GM21390 (cell line): ENCODE data around the gene KLRC4.
"Not testable (repeated sequence)": the region's sequence is repeated elsewhere in the genome, so short reads cannot be mapped to it uniquely, and the experiment has no call there.

ENCODE experiments used
- ATAC-seq: cut with Tn5 transposase; IDR thresholded peaks from one replicate; pipeline ENCODE4 v1.9.1; 2021; ENCODE audit not compliant: unreplicated experiment

KLRC4 gene

GRCh38 chr12:10409392-10409791, at the start of gene KLRC4:
Gene KLRC4, minus strand, starts transcription at chr12:10409757. Its CDS starts 182 bp downstream, at chr12:10409575.
- no peak for ATAC-seq

- ATAC-seq = no peak
Observed at GRCh38 chr12:10457760-10458159, 48.2 kb upstream of the KLRC4 start.

GRCh38 chr12:10456856-10457255, 47.3 kb upstream of the KLRC4 start:
- no peak for ATAC-seq

- no peak for ATAC-seq
Observed at GRCh38 chr12:10455766-10456165, 46.2 kb upstream of the KLRC4 start.

- no peak for ATAC-seq
Observed at GRCh38 chr12:10454531-10454930, 45.0 kb upstream of the KLRC4 start.

GRCh38 chr12:10453156-10453555, 43.6 kb upstream of the KLRC4 start, which contains the start of gene KLRC1:
Gene KLRC1, minus strand, starts transcription at chr12:10453377. Its CDS starts 2,221 bp downstream, at chr12:10451156.
- ATAC-seq = no peak

- ATAC-seq = no peak
Observed at GRCh38 chr12:10448236-10448635, 38.7 kb upstream of the KLRC4 start.

- not testable (repeated sequence) for ATAC-seq
Observed at GRCh38 chr12:10446052-10446451, 36.5 kb upstream of the KLRC4 start.

- ATAC-seq = not testable (repeated sequence)
Observed at GRCh38 chr12:10441144-10441543, 31.6 kb upstream of the KLRC4 start.

- not testable (repeated sequence) for ATAC-seq
Observed at GRCh38 chr12:10439608-10440274, 30.2 kb upstream of the KLRC4 start.

GRCh38 chr12:10437601-10438000, 28.0 kb upstream of the KLRC4 start:
- not testable (repeated sequence) for ATAC-seq

- not testable (repeated sequence) for ATAC-seq
Observed at GRCh38 chr12:10435816-10436215, 26.3 kb upstream of the KLRC4 start, which contains the start of gene KLRC2. Gene KLRC2, minus strand, starts transcription at chr12:10436010. Its CDS starts 24 bp downstream, at chr12:10435986.

GRCh38 chr12:10430623-10431022, 21.1 kb upstream of the KLRC4 start:
- ATAC-seq = not testable (repeated sequence)

GRCh38 chr12:10425938-10426337, 16.4 kb upstream of the KLRC4 start:
- not testable (repeated sequence) for ATAC-seq

- not testable (repeated sequence) for ATAC-seq
Observed at GRCh38 chr12:10424260-10424899, 14.8 kb upstream of the KLRC4 start.

- not testable (repeated sequence) for ATAC-seq
Observed at GRCh38 chr12:10422159-10422558, 12.6 kb upstream of the KLRC4 start.

GRCh38 chr12:10420334-10420733, 10.8 kb upstream of the KLRC4 start, which contains the start of gene KLRC3:
Gene KLRC3, minus strand, starts transcription at chr12:10420595. Its CDS starts 45 bp downstream, at chr12:10420550.
- not testable (repeated sequence) for ATAC-seq

GRCh38 chr12:10408842-10409241, 715 bp downstream of the KLRC4 start:
- no peak for ATAC-seq

- no peak for ATAC-seq
Observed at GRCh38 chr12:10406725-10407124, 2.8 kb downstream of the KLRC4 start.

- ATAC-seq = no peak
Observed at GRCh38 chr12:10405294-10405693, 4.3 kb downstream of the KLRC4 start.

- ATAC-seq = no peak
Observed at GRCh38 chr12:10404798-10405197, 4.8 kb downstream of the KLRC4 start.

- no peak for ATAC-seq
Observed at GRCh38 chr12:10400829-10401228, 8.7 kb downstream of the KLRC4 start.
